Peyer's patch (tissue), 4 donors: ENCODE data around the gene ARNT2.

Source experiments
- POLR2A ChIP-seq, 2 donors: fragments of 450-650 bp; IDR thresholded peaks; one replicate each; pipeline ENCODE4 v1.5.1; 2017; ENCODE audit warnings: antibody characterized with exemption in 2 of 2, mild to moderate bottlenecking in 2 of 2, moderate library complexity in 2 of 2
- TF ChIP-seq, protein P1 (sequence below), 6 experiments: fragments of 450-650 bp in 4 of 6; fragments of 200-600 bp in 2 of 6; sonication (generic) in 1 of 6; IDR thresholded peaks; one replicate each; pipeline ENCODE4 v1.5.1; 2017 to 2019; ENCODE audit warnings: antibody characterized with exemption in 6 of 6, mild to moderate bottlenecking in 3 of 6, moderate library complexity in 1 of 6

DNA sequence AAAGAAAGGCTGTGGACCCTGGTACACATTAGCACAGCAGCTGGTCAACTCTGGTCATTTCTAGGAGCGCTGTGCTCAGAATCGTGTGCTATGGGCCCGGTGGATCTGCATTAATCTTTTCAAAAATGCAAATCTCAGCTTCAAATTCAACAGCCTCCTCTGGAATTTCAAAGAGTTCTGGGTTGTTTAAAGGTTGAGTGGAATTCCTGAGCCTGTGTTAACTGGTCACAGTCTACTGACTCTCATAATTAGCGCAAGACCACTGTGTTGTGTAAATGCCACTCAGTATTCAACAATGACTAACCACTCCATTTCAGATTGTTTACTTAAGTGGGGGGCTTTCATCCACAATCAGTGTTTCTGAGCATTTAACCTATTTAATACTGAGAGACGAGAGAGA is 2.7 kb upstream of the ARNT2 start:
- no peak for TF ChIP-seq POLR2A (IDR thresholded peaks at IDR 0.05)
- TF ChIP-seq, protein P1, sequence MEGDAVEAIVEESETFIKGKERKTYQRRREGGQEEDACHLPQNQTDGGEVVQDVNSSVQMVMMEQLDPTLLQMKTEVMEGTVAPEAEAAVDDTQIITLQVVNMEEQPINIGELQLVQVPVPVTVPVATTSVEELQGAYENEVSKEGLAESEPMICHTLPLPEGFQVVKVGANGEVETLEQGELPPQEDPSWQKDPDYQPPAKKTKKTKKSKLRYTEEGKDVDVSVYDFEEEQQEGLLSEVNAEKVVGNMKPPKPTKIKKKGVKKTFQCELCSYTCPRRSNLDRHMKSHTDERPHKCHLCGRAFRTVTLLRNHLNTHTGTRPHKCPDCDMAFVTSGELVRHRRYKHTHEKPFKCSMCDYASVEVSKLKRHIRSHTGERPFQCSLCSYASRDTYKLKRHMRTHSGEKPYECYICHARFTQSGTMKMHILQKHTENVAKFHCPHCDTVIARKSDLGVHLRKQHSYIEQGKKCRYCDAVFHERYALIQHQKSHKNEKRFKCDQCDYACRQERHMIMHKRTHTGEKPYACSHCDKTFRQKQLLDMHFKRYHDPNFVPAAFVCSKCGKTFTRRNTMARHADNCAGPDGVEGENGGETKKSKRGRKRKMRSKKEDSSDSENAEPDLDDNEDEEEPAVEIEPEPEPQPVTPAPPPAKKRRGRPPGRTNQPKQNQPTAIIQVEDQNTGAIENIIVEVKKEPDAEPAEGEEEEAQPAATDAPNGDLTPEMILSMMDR (IDR thresholded peaks at IDR 0.05) = no peak
